ENCODE results near the gene MAGI2.

DNA sequence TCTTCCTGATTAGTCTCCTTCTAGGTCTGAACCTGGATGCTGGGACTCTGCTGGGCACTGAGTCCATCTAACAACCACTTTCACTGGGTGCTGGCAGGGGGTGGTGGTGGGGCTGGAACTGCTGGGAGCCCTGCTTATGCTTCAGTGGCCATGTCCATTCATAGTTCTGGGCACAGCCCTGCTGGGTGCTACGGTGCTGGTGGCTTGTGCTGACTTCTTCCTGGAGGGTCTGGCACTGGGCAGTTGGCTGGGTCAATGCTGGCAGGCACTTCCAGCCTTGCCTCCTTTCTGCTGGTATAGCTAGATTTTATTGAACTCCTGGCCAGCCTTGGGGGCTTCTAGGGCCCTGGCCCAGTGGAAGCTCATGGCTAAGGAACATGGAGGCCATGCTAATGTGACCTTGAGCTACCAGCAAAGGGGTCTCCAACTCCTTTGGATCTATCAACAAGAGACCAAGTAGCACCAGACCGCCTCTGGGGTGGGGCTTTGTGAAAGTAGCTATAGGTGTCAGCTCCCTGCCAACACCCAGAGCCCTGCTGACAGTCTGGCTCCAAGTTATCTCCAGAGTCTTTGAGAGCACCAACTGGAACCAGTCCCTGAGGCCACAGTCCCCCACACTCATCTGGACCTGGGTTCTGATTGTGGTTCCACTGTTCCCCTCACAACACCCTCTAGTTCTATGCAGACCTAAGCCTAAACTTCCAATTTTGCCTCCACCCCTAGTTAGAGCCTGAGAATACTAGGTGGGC, 99.6 kb downstream of the MAGI2 start:
- TF ChIP-seq POLR2A (IDR thresholded peaks at IDR 0.05), result no peak
- no peak for TF ChIP-seq CTCF (IDR thresholded peaks at IDR 0.05)
